ENCODE data around the gene PRKCQ.

- TF ChIP-seq EZH2phosphoT487 (IDR thresholded peaks at IDR 0.05) (no peak), CTCF (IDR thresholded peaks at IDR 0.05) (no peak), EZH2 (IDR thresholded peaks at IDR 0.05) (no peak)
Observed at GRCh38 chr10:6431861-6432260, 148.2 kb downstream of the PRKCQ start.

Measured in neural progenitor cell (in vitro differentiated cells).